Measurements from ENCODE around the gene MEPCE.

MEPCE gene

DNA sequence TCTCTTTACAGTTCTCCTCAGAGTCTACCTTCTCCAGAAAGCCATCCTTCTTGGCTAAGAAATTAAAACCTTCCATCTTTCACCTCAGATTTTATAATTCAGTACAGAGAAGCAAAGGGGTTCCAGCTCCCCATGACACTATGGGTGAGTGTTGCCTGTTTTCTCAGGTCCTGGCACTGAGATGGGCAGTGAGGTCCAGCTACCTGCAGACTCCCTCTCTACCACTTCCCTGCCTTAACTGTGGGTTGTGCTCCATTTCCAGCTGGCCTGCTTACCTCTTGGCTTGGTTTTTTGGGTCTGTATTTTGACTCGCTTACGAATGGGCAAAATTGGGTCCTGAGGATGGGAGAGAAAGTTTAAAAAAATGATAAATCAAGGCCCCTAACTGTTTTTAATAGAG lies 27.4 kb upstream of the MEPCE start:
- no peak overlapping the region for H3K4me3 ChIP-seq (ENCODE audit: low read depth, low read length)

- no peak overlapping the region for H3K4me3 ChIP-seq (ENCODE audit: low read depth, low read length)
Observed at GRCh38 chr7:100406767-100407166, 22.9 kb upstream of the MEPCE start.

DNA sequence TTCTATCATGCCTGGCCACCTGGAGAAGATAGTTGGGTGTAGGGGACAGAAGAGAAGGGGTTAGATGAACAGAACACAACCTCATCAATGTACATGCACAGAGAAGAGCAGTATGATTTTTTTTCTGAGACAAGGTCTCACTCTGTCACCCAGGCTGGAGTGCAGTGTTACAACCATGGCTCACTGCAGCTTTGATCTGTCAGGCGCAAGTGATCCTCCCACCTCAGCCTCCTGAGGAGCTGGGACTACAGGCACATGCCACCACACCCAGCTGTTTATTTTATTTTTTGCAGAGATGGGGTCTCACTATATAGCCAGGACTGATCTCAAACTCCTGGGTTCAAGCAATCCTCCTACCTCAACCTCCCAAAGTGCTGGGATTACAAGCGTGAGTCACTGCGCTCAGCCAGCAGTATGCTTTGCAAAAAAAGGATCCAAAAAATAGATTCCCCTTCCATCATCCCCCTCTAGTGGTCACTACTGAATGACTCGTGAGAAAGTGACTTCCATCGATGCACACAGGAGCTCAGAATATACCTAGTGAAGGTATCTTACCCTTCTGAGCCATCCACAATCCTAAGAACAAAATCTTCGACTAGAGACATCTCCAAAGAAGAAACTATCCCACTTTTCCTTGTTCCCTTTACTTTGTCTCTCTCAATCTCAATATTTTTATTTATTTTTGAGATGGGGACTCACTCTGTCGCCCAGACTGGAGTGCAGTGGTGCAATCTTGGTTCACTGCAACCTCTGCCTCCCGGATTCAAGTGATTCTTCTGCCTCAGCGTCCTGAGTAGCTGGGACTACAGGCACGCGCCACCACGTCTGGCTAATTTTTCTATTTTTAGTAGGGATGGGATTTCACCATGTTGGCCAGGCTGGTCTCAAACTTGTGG lies 22.1 kb upstream of the MEPCE start:
- H3K4me3 ChIP-seq (ENCODE audit: low read depth, low read length) = no peak overlapping the region

DNA sequence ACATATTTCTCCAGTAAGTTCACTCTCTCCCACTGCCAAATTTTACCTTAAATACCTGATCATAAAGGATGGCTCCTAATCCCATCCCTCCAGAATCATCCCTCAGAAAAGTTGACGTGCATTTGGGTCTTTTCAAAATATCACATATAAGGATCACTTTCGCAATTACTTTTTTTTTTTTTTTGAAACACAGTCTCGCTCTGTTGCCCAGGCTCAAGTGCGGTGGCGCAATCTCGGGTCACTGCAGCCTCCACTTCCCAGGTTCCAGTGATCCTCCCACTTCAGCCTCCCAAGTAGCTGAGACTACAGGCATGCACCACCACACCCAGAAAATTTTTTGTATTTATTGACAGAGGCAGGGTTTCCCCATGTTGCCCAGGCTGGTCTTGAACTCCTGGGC lies 18.5 kb upstream of the MEPCE start:
- no peak overlapping the region for H3K4me3 ChIP-seq (ENCODE audit: low read depth, low read length)

GRCh38 chr7:100413346-100413745 lies 16.3 kb upstream of the MEPCE start:
- no peak overlapping the region for H3K4me3 ChIP-seq (ENCODE audit: low read depth, low read length)

DNA sequence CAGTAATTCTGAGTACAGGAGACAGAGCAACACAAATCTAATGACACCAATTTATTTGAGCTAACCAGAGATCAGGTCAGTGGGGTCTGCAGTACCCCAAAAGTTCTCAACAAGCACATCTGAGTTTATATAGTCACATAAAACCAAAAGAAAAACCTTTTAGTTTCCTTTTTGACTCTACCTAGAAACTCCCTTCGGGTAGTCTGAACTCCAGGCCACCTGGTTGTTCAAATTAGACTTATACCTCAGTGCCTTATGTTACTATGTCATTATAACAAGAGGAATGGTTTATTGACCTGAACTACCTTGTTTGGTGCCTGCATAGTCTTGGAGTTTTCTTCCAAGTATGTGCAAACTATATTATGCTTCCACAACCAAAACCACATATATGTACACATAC lies 15.7 kb upstream of the MEPCE start:
- no peak overlapping the region for H3K4me3 ChIP-seq (ENCODE audit: low read depth, low read length)

DNA sequence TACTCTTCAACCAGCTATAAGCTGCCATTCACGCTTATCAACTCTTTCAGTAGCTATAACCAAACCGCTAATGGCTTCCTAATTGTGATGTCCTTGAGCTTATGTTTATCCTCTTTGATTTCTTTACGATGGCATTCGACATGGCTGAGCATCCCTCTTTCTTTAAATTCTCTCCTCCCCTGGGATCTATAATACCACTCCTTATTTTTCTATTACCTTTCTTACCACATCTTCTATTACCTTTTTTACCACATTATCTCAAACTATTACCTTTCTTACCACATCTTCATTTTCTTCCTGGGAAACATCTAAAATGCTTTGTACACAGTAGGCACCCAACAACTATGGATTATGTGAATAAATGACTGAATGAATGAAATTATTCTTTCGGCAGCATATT lies 14.2 kb upstream of the MEPCE start:
- H3K4me3 ChIP-seq (ENCODE audit: low read depth, low read length) = no peak overlapping the region

- H3K4me3 ChIP-seq (ENCODE audit: low read depth, low read length) = no peak overlapping the region
Observed at GRCh38 chr7:100418930-100419659, 10.5 kb upstream of the MEPCE start.

GRCh38 chr7:100419660-100420226 lies 9.9 kb upstream of the MEPCE start:
- H3K4me3 ChIP-seq (ENCODE audit: low read depth, low read length) = no peak overlapping the region

GRCh38 chr7:100423315-100423714 lies 6.3 kb upstream of the MEPCE start:
- H3K4me3 ChIP-seq (ENCODE audit: low read depth, low read length) = no peak overlapping the region

GRCh38 chr7:100425347-100425746 lies 4.3 kb upstream of the MEPCE start:
- no peak overlapping the region for H3K4me3 ChIP-seq (ENCODE audit: low read depth, low read length)

- no peak overlapping the region for H3K4me3 ChIP-seq (ENCODE audit: low read depth, low read length)
Observed at GRCh38 chr7:100426516-100426915, 3.1 kb upstream of the MEPCE start.

DNA sequence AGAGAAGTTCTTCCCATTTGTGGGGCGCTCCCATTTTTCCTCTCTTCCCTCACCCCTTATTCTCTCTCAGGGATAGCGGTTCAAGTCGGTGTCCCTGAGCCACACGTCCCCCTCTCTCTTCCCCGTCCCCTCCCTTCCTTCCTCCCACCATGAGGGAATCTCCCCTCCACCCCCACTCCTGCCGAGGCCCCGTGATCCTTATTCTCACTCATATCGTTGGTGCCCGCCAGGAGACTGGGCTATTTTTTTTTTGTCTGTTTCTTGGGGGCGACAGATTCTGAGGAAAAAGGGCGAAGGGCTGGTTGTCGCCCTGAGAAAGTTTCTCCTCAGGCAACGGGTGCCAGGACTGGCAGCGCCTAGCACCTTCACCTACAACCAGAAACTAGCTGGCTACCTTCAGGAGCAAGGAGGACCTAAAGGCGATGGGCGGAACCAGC lies 1.9 kb upstream of the MEPCE start:
- no peak overlapping the region for H3K4me3 ChIP-seq (ENCODE audit: low read depth, low read length)

DNA sequence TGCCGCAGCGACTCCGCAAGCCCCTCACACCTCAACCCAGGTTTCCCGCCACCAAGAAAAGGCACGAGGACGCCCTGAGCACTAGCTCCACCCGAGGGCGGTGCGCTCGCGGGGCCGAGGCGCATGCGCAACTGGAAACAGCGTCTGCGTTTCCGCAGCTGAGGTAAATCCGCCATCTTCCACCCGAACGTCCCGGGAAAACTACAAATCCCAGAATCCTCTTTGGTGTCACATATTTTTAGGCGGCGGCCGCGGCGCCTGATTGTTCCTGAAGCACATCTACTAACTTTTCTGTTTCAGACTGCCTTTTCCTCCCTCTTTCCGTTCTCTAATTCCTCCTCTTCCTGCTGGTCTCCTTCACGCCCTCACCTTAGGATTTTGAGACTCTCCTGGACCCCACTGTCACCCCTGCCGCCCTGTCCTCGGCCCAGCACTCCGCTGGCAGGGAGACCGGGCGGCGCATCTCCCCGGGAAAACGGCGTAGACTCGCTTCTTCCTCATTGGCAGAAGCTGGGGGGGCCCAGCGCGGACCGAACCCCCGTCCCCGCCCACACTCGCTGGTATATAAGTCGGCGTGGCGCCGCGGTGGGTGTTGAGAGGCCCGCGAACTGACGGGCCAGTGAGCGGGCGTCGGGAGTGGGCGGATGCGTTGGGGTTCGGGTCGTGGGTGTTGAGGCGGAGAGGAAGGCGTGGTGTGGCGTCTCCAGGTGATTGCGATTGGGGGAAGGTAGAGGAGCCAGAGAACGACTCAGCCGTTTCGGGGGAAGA lies 1.2 kb upstream of the MEPCE start, which contains the start of gene ZCWPW1:
ZCWPW1 (minus strand) TSS at position 505 of the 768 bp plus-strand sequence. CDS start 8,054 bp downstream, outside the sequence.
- H3K4me3 ChIP-seq (ENCODE audit: low read depth, low read length) = peak within 1 kb of the TSS; percentile 68

DNA sequence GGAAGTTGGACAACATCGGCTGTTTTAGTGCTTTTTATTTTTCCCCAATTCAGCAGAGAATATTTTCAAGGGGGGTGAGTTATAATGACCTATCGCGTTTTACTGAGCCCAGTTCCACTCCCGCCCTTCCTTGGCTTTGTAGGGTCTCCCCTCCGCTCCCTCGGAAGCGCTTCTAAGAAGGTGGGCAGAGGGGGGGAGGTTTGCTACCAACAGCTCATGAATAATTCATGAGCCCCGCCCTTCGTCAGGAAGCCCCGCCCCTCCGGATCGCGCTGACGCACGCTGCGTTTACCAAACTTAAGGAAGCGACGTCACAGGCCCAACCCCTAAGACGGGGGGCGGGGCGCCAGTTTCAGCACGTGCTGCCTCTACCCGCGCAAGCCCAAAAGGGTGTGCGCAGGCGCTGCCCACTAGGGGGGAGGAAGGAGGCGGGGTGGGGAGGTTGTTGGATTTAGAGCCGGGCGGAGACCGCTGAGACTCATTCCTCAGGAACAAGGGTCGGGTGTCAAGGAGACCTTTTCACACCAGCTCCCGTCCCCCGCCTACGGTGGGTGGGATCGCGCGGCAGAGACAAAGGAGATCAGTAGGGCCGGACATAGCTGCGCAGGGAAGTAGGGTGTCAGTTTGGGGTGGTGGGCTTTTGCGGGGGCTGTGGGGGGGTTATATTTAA lies 529 bp upstream of the MEPCE start:
- peak overlapping the region; percentile 68 for H3K4me3 ChIP-seq (ENCODE audit: low read depth, low read length)

- H3K4me3 ChIP-seq (ENCODE audit: low read depth, low read length) = peak overlapping the region; percentile 68
Observed at GRCh38 chr7:100430493-100431285, 1.1 kb downstream of the MEPCE start.

GRCh38 chr7:100431286-100431735 lies 1.7 kb downstream of the MEPCE start:
- H3K4me3 ChIP-seq (ENCODE audit: low read depth, low read length) = no peak overlapping the region

- no peak overlapping the region for H3K4me3 ChIP-seq (ENCODE audit: low read depth, low read length)
Observed at GRCh38 chr7:100432053-100432452, 2.4 kb downstream of the MEPCE start.

- H3K4me3 ChIP-seq (ENCODE audit: low read depth, low read length) = no peak overlapping the region
Observed at GRCh38 chr7:100432621-100433275, 3.1 kb downstream of the MEPCE start.
